ENCODE results near the gene CES5A. TPM values are rescaled to one million over a fixed set of nuclear protein-coding genes. Genes with fewer than 3 reads are reported as not detected.
"Not testable (repeated sequence)": the region's sequence is repeated elsewhere in the genome, so short reads cannot be mapped to it uniquely, and the experiment has no call there.

Gene CES5A
- total and polyA plus RNA-seq, 10 of the 15 experiments (the other 5 are each of a cell fraction or from before 2014, with no cell fraction given): 0.19 TPM; not detected in 9

- DNase-seq (ENCODE audit: low read depth, low spot score): no peak
- H3K79me2 ChIP-seq (ENCODE audit: control insufficient read depth, insufficient read depth, low read length): no peaks in the 10 kb centered on the region
These were observed 65.8 kb downstream of the CES5A start for GRCh38 chr16:55809386-55809785.

GRCh38 chr16:55808286-55808685, 66.9 kb downstream of the CES5A start:
- H3K4me1 ChIP-seq (ENCODE audit: control insufficient read depth, insufficient read depth, low read length); H3K9ac ChIP-seq (ENCODE audit: control insufficient read depth, insufficient read depth, low read length); H3K27ac ChIP-seq (ENCODE audit: control insufficient read depth, insufficient read depth); H3K27me3 ChIP-seq (replicated peaks in 1 of 2; ENCODE audit: control insufficient read depth in 2 of 2, insufficient read depth in 2 of 2, low read length in 1 of 2); CTCF ChIA-PET; BruUV-seq (replicated peaks); H3K9me3 ChIP-seq (replicated peaks; ENCODE audit: control insufficient read depth, insufficient read depth, low read length); in situ Hi-C loops (cut with MboI); H3K79me2 ChIP-seq (ENCODE audit: control insufficient read depth, insufficient read depth, low read length); SMC1A ChIA-PET (ENCODE audit: uncharacterized antibody, unreplicated experiment); intact Hi-C loops (cut with micrococcal nuclease; ENCODE audit: unreplicated experiment); RAD21 ChIA-PET (ENCODE audit: unreplicated experiment); H2AFZ ChIP-seq (ENCODE audit: control insufficient read depth, low read depth, low read length); H4K20me1 ChIP-seq (ENCODE audit: control insufficient read depth, insufficient read depth); H3K4me2 ChIP-seq (ENCODE audit: control insufficient read depth, insufficient read depth); DNase-seq (ENCODE audit: low read depth, low spot score); H3K36me3 ChIP-seq (ENCODE audit: control insufficient read depth in 2 of 2, insufficient read depth in 2 of 2, low read length in 1 of 2); H3K4me3 ChIP-seq; ATAC-seq; FAIRE-seq; POLR2A ChIA-PET: not testable (repeated sequence)
- WGBS (ENCODE audit: insufficient coverage, insufficient replicate concordance, low lambda C conversion rate, missing lambda C conversion rate): no CpG with 5 or more reads among the region's 1 CpG

More at GRCh38 chr16:55809386-55809785, 65.8 kb downstream of the CES5A start:
- POLR2A ChIA-PET: no interaction called here
- H3K4me1 ChIP-seq (ENCODE audit: control insufficient read depth, insufficient read depth, low read length): no peaks in the 10 kb centered on the region
- H3K36me3 ChIP-seq (ENCODE audit: control insufficient read depth in 2 of 2, insufficient read depth in 2 of 2, low read length in 1 of 2): no peaks in the 10 kb centered on the region
- 23% methylated on average over 5 of the region's 5 CpGs for WGBS (ENCODE audit: insufficient coverage, insufficient replicate concordance, low lambda C conversion rate, missing lambda C conversion rate)
- BruUV-seq (replicated peaks): no TSS peak
- no peak overlapping the region for H3K9ac ChIP-seq (ENCODE audit: control insufficient read depth, insufficient read depth, low read length)
- no peak overlapping the region for H3K4me2 ChIP-seq (ENCODE audit: control insufficient read depth, insufficient read depth)
- in situ Hi-C loops (cut with MboI): no loop called here
- SMC1A ChIA-PET (ENCODE audit: uncharacterized antibody, unreplicated experiment): no interaction called here
- no peaks in the 10 kb centered on the region for H3K9me3 ChIP-seq (replicated peaks; ENCODE audit: control insufficient read depth, insufficient read depth, low read length)
- no peak overlapping the region for H3K27ac ChIP-seq (ENCODE audit: control insufficient read depth, insufficient read depth)
- TF ChIP-seq JUNB (IDR thresholded peaks at IDR 0.05) (no peak), MLLT1 (IDR thresholded peaks at IDR 0.05) (no peak), EGR1 (IDR thresholded peaks at IDR 0.05; ENCODE audit: borderline replicate concordance in 1 of 2, low read depth in 2 of 2, low read length in 2 of 2) (no peak), HDAC6 (IDR thresholded peaks at IDR 0.05; ENCODE audit: unreplicated experiment) (no peak), YY1 (IDR thresholded peaks at IDR 0.05; ENCODE audit: low read depth, low read length) (no peak), ZBTB33 (IDR thresholded peaks at IDR 0.05) (no peak)
- H2AFZ ChIP-seq (ENCODE audit: control insufficient read depth, low read depth, low read length): no peak overlapping the region
- CTCF ChIA-PET: no interaction called here
- FAIRE-seq: no peak
- intact Hi-C loops (cut with micrococcal nuclease; ENCODE audit: unreplicated experiment): no loop called here
- no peak overlapping the region for H3K4me3 ChIP-seq
- H4K20me1 ChIP-seq (ENCODE audit: control insufficient read depth, insufficient read depth): no peaks in the 10 kb centered on the region
- RAD21 ChIA-PET (ENCODE audit: unreplicated experiment): no interaction called here
- ATAC-seq: no peak
- H3K27me3 ChIP-seq (replicated peaks in 1 of 2; ENCODE audit: control insufficient read depth in 2 of 2, insufficient read depth in 2 of 2, low read length in 1 of 2): no peaks in the 10 kb centered on the region; a peak in 1 of 4 replicates

- H3K27ac ChIP-seq (ENCODE audit: control insufficient read depth, insufficient read depth); POLR2A ChIA-PET; BruUV-seq (replicated peaks); DNase-seq (ENCODE audit: low read depth, low spot score); intact Hi-C loops (cut with micrococcal nuclease; ENCODE audit: unreplicated experiment); ATAC-seq; in situ Hi-C loops (cut with MboI); FAIRE-seq; H3K36me3 ChIP-seq (ENCODE audit: control insufficient read depth in 2 of 2, insufficient read depth in 2 of 2, low read length in 1 of 2); H3K79me2 ChIP-seq (ENCODE audit: control insufficient read depth, insufficient read depth, low read length); H3K4me1 ChIP-seq (ENCODE audit: control insufficient read depth, insufficient read depth, low read length); SMC1A ChIA-PET (ENCODE audit: uncharacterized antibody, unreplicated experiment); CTCF ChIA-PET; H3K9me3 ChIP-seq (replicated peaks; ENCODE audit: control insufficient read depth, insufficient read depth, low read length); H3K4me3 ChIP-seq; RAD21 ChIA-PET (ENCODE audit: unreplicated experiment); H2AFZ ChIP-seq (ENCODE audit: control insufficient read depth, low read depth, low read length); H3K4me2 ChIP-seq (ENCODE audit: control insufficient read depth, insufficient read depth); H3K9ac ChIP-seq (ENCODE audit: control insufficient read depth, insufficient read depth, low read length); H4K20me1 ChIP-seq (ENCODE audit: control insufficient read depth, insufficient read depth); H3K27me3 ChIP-seq (replicated peaks in 1 of 2; ENCODE audit: control insufficient read depth in 2 of 2, insufficient read depth in 2 of 2, low read length in 1 of 2): not testable (repeated sequence)
- no CpG with 5 or more reads among the region's 6 CpGs for WGBS (ENCODE audit: insufficient coverage, insufficient replicate concordance, low lambda C conversion rate, missing lambda C conversion rate)
These were observed 70.1 kb downstream of the CES5A start for GRCh38 chr16:55805104-55805503.
